Common myeloid progenitor, CD34-positive (primary cell): ENCODE measurements around the gene SNED1.

Source experiments
- CTCF ChIA-PET: fragments of 350-600 bp; sonication (Branson Sonifier 250); formaldehyde crosslinking; loops from one replicate; lab custom pipeline; 2021; ENCODE audit warnings: antibody characterized with exemption; lab: Charles Lee
- POLR2A ChIA-PET: fragments of 350-600 bp; sonication (Branson Sonifier 250); formaldehyde crosslinking; loops from one replicate; lab custom pipeline; 2021; ENCODE audit warnings: antibody characterized with exemption; lab: Charles Lee
- DNase-seq, 3 donors: peaks; one replicate each; pipeline versions ENCODE4 v3.0.0 to v3.0.0-alpha.2; 2013
- H3K27ac ChIP-seq, 2 experiments: 1 replicate in 1 of 2; 2 replicates in 1 of 2; pipeline ENCODE4 v1.7.0; 2013; ENCODE audit warnings: inconsistent platforms in 2 of 2, low read length in 2 of 2, mild to moderate bottlenecking in 2 of 2, low read depth in 1 of 2, moderate library complexity in 1 of 2; ENCODE audit not compliant: severe bottlenecking in 2 of 2, insufficient read depth in 1 of 2, poor library complexity in 1 of 2
- H3K27me3 ChIP-seq, 5 experiments: replicated peaks in 2 of 5; 1 replicate in 3 of 5; 2 replicates in 2 of 5; pipeline versions ENCODE4 v1.6.1 to v1.7.0; 2013; ENCODE audit warnings: low read length in 4 of 5, mild to moderate bottlenecking in 2 of 5, moderate library complexity in 2 of 5, inconsistent platforms in 1 of 5; ENCODE audit not compliant: insufficient read depth in 5 of 5, control insufficient read depth in 4 of 5
- H3K36me3 ChIP-seq, 4 experiments: 1 replicate in 2 of 4; 2 replicates in 2 of 4; pipeline versions ENCODE4 v1.6.1 to v1.7.0; 2013; ENCODE audit warnings: low read length in 3 of 4, control low read depth in 1 of 4, mild to moderate bottlenecking in 1 of 4; ENCODE audit not compliant: control insufficient read depth in 4 of 4, insufficient read depth in 4 of 4
- H3K4me1 ChIP-seq, 4 experiments: 1 replicate in 3 of 4; 2 replicates in 1 of 4; pipeline versions ENCODE4 v1.6.1 to v1.7.1; 2013; ENCODE audit warnings: low read length in 3 of 4, mild to moderate bottlenecking in 3 of 4, control low read depth in 1 of 4, inconsistent platforms in 1 of 4, moderate library complexity in 1 of 4; ENCODE audit not compliant: control insufficient read depth in 4 of 4, insufficient read depth in 4 of 4; ENCODE audit errors: control extremely low read depth in 1 of 4
- H3K4me3 ChIP-seq, 7 experiments: 1 replicate in 4 of 7; 2 replicates in 3 of 7; pipeline versions ENCODE4 v1.5.1 to v1.7.0; 2013; ENCODE audit warnings: mild to moderate bottlenecking in 7 of 7, low read length in 6 of 7, moderate library complexity in 6 of 7, inconsistent platforms in 2 of 7, low read depth in 2 of 7, control low read depth in 1 of 7; ENCODE audit not compliant: insufficient read depth in 4 of 7, control insufficient read depth in 1 of 7; ENCODE audit errors: extremely low read depth in 1 of 7
- H3K9me3 ChIP-seq, 5 experiments: 1 replicate in 4 of 5; 2 replicates in 1 of 5; pipeline versions ENCODE4 v1.6.1 to v1.7.1; 2013; ENCODE audit warnings: low read length in 4 of 5, mild to moderate bottlenecking in 2 of 5, inconsistent platforms in 1 of 5, low read depth in 1 of 5, moderate library complexity in 1 of 5; ENCODE audit not compliant: control insufficient read depth in 4 of 5, insufficient read depth in 2 of 5; ENCODE audit errors: control extremely low read depth in 1 of 5
- WGBS: methylation state at CpG from one replicate; pipeline ENCODE4 v1.1.5; 2013; ENCODE audit not compliant: insufficient coverage; 5-methylcytosine and 5-hydroxymethylcytosine counted together

SNED1 gene

DNA sequence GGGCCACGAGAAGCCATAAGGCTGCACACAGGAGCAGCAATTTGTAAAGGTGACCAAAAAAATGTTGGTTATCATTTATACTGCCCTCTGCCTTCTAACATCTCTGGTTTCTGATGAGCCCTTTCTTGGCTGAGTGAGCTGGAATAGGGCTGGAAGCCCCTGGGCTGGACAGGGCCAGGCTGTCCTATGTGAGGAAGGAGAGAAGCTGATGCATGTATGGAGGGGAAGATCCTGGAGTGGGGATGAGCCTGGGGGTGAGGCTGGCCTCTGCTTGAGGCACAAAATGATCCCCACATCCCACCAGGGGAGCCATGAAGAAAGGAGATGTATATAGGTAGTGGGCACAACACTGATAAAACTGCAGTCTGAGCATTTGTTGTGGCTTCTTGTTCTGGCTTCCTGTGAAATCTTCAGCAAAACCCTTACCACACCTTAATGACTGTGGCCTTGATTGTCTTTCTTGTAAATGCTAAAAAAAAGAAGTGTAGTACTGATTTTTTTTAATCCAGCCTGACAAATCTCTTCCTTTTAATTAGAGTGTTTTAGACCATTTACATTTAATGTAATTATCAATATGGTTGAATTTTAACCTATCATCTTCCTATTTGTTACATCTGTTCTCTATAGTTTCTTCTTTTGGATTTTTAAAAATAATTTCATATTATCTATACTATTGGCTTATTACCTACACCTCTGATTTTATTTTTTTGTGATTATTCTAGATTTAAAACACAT is 5.6 kb downstream of the SNED1 start:
- ChIA-PET CTCF (no interaction called here), POLR2A (no interaction called here)
- Histone ChIP-seq H3K4me1 (peaks cover 0 to 24% (median 9%) of the 10 kb centered on the region in 4 experiments), H3K36me3 (peaks cover 0 to 9% (median 0%) of the 10 kb centered on the region in 4 experiments), H3K9me3 (peaks cover 0 to 16% (median 9%) of the 10 kb centered on the region in 5 experiments), H3K27me3 (peaks cover 0 to 9% (median 0%) of the 10 kb centered on the region in 5 experiments), H3K4me3 (no peak overlapping the region), H3K27ac (no peak overlapping the region)
- DNase-seq, result no peak
- WGBS, result no CpG with 5 or more reads among the region's 1 CpG

DNA sequence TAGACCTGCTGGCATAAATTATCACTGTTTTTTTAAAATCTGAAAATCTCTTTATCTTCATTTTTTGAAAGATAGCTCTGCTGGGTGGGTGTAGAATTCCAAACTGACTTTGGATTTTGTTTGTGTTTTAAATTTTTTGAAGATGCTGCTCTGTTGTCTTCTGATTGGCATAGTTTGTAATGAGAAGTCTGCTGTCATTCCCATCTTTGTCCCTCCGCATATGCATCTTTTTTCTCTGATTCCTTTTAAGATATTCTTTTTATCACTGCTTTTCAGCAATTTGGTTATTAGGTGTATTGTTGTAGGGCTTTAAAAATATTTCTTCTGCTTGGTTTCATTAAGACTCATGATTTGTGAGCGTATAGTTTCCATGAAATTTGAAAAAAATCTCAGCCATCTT is 7.2 kb downstream of the SNED1 start:
- DNase-seq, result peak in 1 of 3 donors; percentile 44
- no peak overlapping the region for H3K4me3 ChIP-seq
- WGBS, result no CpG with 5 or more reads among the region's 2 CpGs
- POLR2A ChIA-PET, result no interaction called here
- no peak overlapping the region for H3K27ac ChIP-seq
- H3K27me3 ChIP-seq, result peaks cover 0 to 4% (median 0%) of the 10 kb centered on the region in 5 experiments
- H3K36me3 ChIP-seq, result peaks cover 0 to 9% (median 0%) of the 10 kb centered on the region in 4 experiments
- peaks cover 0 to 27% (median 18%) of the 10 kb centered on the region in 4 experiments for H3K4me1 ChIP-seq
- CTCF ChIA-PET, result interaction anchor here (1.7 kb wide), 1 partner anchor 19 kb away, joined by 4 read pairs; no protein-coding TSS in a partner anchor
- peaks cover 0 to 16% (median 9%) of the 10 kb centered on the region in 5 experiments for H3K9me3 ChIP-seq

DNA sequence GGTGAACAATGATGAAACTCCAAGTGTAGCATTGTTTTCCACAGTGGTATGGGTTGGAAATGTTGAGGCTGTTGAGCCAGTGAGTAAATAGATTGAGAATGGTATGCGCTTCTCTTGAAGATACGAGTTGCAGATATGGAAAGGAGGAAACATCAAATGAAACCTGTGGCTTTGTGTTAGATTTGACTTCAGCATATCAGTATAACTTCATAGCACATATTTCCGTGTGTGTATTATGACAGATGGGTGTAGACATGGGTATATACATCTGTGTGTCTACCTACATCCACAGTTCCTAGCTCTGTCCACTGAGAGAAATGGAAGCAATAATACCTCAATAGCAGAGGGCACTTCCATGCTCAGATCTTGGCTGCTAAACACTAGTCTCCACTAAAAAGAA is 8.0 kb downstream of the SNED1 start:
- Histone ChIP-seq H3K9me3 (peaks cover 0 to 16% (median 9%) of the 10 kb centered on the region in 5 experiments), H3K4me3 (no peak overlapping the region), H3K27ac (no peak overlapping the region), H3K4me1 (peaks cover 0 to 28% (median 21%) of the 10 kb centered on the region in 4 experiments), H3K36me3 (peaks cover 0 to 9% (median 0%) of the 10 kb centered on the region in 4 experiments), H3K27me3 (no peaks in the 10 kb centered on the region)
- no peak for DNase-seq
- POLR2A ChIA-PET, result no interaction called here
- CTCF ChIA-PET, result interaction anchor here (1.7 kb wide), 1 partner anchor 20 kb away, joined by 4 read pairs; no protein-coding TSS in a partner anchor
- WGBS, result no CpG with 5 or more reads among the region's 3 CpGs

DNA sequence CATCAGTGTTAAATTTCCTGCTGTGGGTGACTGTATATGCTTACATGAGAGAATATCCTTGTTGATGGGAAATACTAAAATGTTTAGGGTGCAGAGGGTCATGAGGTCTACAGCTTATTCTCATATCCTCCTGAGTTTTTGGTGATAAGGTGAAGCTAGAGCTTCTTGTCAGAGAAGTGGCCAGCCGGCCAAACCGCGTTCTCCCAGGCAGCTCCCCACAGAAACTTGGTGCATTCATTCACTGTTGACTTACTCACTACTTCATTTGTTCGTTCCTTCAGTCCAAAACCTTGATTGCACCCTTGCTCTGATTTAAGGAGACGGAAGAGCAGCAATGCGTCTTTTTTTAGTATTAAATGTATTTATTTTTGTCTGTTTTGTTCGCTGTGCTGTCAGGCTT is 8.7 kb downstream of the SNED1 start:
- no peak overlapping the region for H3K27ac ChIP-seq
- H3K27me3 ChIP-seq, result no peaks in the 10 kb centered on the region
- peaks cover 0 to 16% (median 9%) of the 10 kb centered on the region in 5 experiments for H3K9me3 ChIP-seq
- H3K4me3 ChIP-seq, result no peak overlapping the region
- no peak for DNase-seq
- peaks cover 0 to 30% (median 21%) of the 10 kb centered on the region in 4 experiments for H3K4me1 ChIP-seq
- CTCF ChIA-PET, result interaction anchor here (1.7 kb wide), 1 partner anchor 21 kb away, joined by 4 read pairs; no protein-coding TSS in a partner anchor
- H3K36me3 ChIP-seq, result peaks cover 0 to 9% (median 0%) of the 10 kb centered on the region in 4 experiments
- POLR2A ChIA-PET, result no interaction called here
- WGBS, result 95% methylated on average over 4 of the region's 7 CpGs

DNA sequence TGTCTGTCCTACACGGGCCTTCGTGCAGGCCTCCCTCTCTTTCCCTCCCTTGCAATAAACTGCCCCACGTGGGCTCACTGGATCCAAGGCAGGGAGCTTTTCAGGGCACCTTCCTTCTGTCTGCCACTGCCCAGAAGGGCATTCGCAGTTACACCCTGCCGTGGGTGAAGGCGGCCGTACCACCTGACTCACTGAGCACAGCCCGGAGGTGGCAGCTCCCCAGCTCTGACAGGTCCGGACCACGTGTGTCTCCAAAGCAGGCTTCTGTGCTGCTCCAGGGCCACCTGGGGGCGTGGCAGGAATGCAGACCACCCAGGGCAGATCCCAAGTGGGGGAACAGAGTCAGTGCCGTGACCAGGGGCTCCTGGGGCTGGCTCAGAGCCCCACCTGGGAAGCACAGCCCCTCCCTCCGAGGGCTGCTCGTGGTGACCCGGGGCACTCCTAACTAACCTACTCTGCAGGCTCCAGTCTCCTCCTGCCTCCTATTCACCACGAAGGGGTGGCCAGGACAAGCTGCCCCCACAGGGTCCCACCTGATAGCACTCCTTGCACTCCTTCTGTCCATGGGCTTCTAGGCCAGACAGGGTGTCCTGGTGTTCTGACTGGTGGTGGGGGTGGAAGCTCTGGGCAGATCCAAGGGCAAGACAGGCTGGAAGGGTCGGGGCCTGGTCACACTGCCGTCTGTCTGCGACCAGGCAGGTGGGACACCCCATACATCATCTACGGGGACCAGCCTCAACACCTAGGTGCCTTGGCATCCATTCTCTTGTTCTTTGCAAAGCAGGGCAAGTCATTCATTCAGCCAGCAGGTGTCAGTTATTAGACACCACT is 9.7 kb downstream of the SNED1 start:
- DNase-seq, result no peak
- Histone ChIP-seq H3K9me3 (peaks cover 0 to 16% (median 9%) of the 10 kb centered on the region in 5 experiments), H3K27me3 (no peaks in the 10 kb centered on the region), H3K36me3 (peaks cover 0 to 9% (median 0%) of the 10 kb centered on the region in 4 experiments), H3K4me3 (no peak overlapping the region), H3K27ac (no peak overlapping the region), H3K4me1 (peaks cover 0 to 30% (median 21%) of the 10 kb centered on the region in 4 experiments)
- POLR2A ChIA-PET, result no interaction called here
- CTCF ChIA-PET, result interaction anchor here (0.6 kb wide), 1 partner anchor 70 kb away, joined by 3 read pairs; no protein-coding TSS in a partner anchor
- WGBS, result 91% methylated on average over 17 of the region's 20 CpGs

DNA sequence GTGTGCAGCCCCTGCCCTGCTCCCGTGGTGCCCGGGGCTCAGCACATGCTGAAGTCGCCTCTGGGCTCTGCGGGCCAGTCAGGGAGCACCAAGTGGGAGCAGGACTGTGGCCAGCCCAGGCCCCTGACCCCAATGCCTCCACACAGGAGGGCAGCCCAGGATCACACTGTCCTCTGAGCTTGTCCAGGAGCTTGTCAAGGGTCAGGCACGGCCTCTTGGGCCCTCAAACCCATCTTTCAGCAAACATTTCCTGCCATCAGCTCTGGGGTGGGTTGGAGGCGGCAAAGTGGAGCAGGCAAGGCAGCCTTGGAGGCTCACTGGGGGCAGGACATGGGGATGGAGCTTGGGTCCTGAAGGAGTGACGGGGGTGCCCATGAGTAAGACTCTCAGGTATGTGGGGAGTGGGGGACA is 10.3 kb downstream of the SNED1 start:
- no peak overlapping the region for H3K27ac ChIP-seq
- peaks cover 0 to 4% (median 0%) of the 10 kb centered on the region in 4 experiments for H3K36me3 ChIP-seq
- H3K9me3 ChIP-seq, result peaks cover 0 to 9% (median 3%) of the 10 kb centered on the region in 5 experiments
- peak overlapping the region in 1 of 7 experiments; percentile 19 for H3K4me3 ChIP-seq
- H3K4me1 ChIP-seq, result peaks cover 0 to 30% (median 21%) of the 10 kb centered on the region in 4 experiments
- DNase-seq, result no peak
- no peaks in the 10 kb centered on the region for H3K27me3 ChIP-seq
- ChIA-PET POLR2A (no interaction called here), CTCF (interaction anchor here (0.6 kb wide), 1 partner anchor 70 kb away, joined by 3 read pairs; no protein-coding TSS in a partner anchor)
- WGBS, result 90% methylated on average over 7 of the region's 7 CpGs
